ENCODE results near the gene GMPPA. TPM values are rescaled to one million over a fixed set of nuclear protein-coding genes. Genes with fewer than 3 reads are reported as not detected.

Gene GMPPA
- total RNA-seq, 1 experiment from 2014 or later, result 32.0 TPM

DNA sequence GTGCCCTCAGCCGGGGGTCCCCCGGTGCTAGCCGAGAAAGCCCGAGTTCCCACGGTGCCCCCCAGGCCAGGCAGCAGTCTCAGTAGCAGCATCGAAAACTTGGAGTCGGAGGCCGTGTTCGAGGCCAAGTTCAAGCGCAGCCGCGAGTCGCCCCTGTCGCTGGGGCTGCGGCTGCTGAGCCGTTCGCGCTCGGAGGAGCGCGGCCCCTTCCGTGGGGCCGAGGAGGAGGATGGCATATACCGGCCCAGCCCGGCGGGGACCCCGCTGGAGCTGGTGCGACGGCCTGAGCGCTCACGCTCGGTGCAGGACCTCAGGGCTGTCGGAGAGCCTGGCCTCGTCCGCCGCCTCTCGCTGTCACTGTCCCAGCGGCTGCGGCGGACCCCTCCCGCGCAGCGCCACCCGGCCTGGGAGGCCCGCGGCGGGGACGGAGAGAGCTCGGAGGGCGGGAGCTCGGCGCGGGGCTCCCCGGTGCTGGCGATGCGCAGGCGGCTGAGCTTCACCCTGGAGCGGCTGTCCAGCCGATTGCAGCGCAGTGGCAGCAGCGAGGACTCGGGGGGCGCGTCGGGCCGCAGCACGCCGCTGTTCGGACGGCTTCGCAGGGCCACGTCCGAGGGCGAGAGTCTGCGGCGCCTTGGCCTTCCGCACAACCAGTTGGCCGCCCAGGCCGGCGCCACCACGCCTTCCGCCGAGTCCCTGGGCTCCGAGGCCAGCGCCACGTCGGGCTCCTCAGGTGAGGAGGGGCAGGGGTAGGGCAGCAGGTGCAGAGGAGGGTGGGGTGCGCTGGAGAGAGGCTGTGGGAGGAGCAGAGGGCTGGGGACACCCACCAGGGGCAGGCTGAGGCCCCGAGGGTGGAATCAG, 14.1 kb upstream of the GMPPA start:
- Mint-ChIP-seq H3K27ac (no peak overlapping the region), H3K9me3 (no peaks in the 10 kb centered on the region), H3K4me1 (peaks cover 30 to 40% of the 10 kb centered on the region in 2 experiments), H3K36me3 (ENCODE audit: insufficient read depth in 1 of 3, low read depth in 3 of 3) (peaks cover 0 to 4% (median 3%) of the 10 kb centered on the region in 3 experiments; a peak in 4 of 7 replicates), H3K27me3 (ENCODE audit: low read depth) (peaks cover 50% of the 10 kb centered on the region), H3K4me3 (peak overlapping the region; percentile 41 to 75)
- Histone ChIP-seq H2BK5ac (ENCODE audit: insufficient read length, low read length) (no peak overlapping the region), H4K8ac (replicated peaks; ENCODE audit: insufficient read length, low read depth, low read length) (no peak overlapping the region), H2AFZ (ENCODE audit: low read length) (no peak overlapping the region), H2AK5ac (ENCODE audit: insufficient read length, low read length) (no peak overlapping the region), H3T11ph (ENCODE audit: low read length) (no peak overlapping the region), H4K5ac (ENCODE audit: insufficient read length, low read depth, low read length) (no peak overlapping the region), H3K27ac (ENCODE audit: insufficient read length, low read depth, low read length) (no peak overlapping the region), H3K18ac (ENCODE audit: insufficient read length, low read depth, low read length) (no peak overlapping the region), H4K91ac (ENCODE audit: insufficient read length, low read depth, low read length) (no peak overlapping the region), H2BK120ac (ENCODE audit: low read depth, low read length, poor library complexity, severe bottlenecking) (no peak overlapping the region), H3K27me3 (ENCODE audit: insufficient read depth, low read length) (peaks cover 19% of the 10 kb centered on the region; the same call in 1 of the 2 replicates), H2BK15ac (ENCODE audit: low read depth, low read length) (no peak overlapping the region), H3K79me2 (ENCODE audit: insufficient read depth, low read length) (no peaks in the 10 kb centered on the region), H3K9me3 (ENCODE audit: control insufficient read depth, low read depth, low read length) (no peaks in the 10 kb centered on the region), H3K23me2 (ENCODE audit: insufficient read length, low read depth, low read length, poor library complexity, severe bottlenecking) (no peaks in the 10 kb centered on the region), H3K56ac (ENCODE audit: insufficient read length, low read depth, low read length) (no peak overlapping the region), H3K4ac (ENCODE audit: low read depth, low read length) (no peak overlapping the region), H3K9ac (ENCODE audit: extremely low read depth, insufficient read length, low read length) (no peak overlapping the region), H4K20me1 (ENCODE audit: control insufficient read depth, insufficient read depth, insufficient read length) (no peaks in the 10 kb centered on the region), H3K4me1 (ENCODE audit: insufficient read depth, low read length) (peaks cover 2% of the 10 kb centered on the region), H3K14ac (ENCODE audit: insufficient read depth, low read length) (no peak overlapping the region), H2BK12ac (ENCODE audit: insufficient read length, low read depth, low read length) (no peak overlapping the region), H3K23ac (ENCODE audit: insufficient read length, low read depth, low read length) (no peak overlapping the region), H3K79me1 (ENCODE audit: insufficient read depth, low read depth, low read length, poor library complexity, severe bottlenecking) (no peaks in the 10 kb centered on the region), H3K4me2 (ENCODE audit: insufficient read depth, insufficient read length, low read length) (peak overlapping the region; percentile 37), H2BK20ac (ENCODE audit: low read depth, low read length, poor library complexity, severe bottlenecking) (no peak overlapping the region)
- WGBS (ENCODE audit: extremely low coverage, insufficient read length, low lambda C conversion rate), result no CpG with 5 or more reads among the region's 89 CpGs
- DNase-seq, result no peak
- TF ChIP-seq CTCF (conservative IDR thresholded peaks at IDR 0.05), result no peak
